Activated naive CD4-positive, alpha-beta T cell treated with anti-CD3 and anti-CD28 coated beads, Interleukin-2, amount 50 U/mL, for 24 hours (primary cell): Measurements from ENCODE around the gene TMEM38B.
"Not testable (repeated sequence)": the region's sequence is repeated elsewhere in the genome, so short reads cannot be mapped to it uniquely, and the experiment has no call there.

Source experiments
- H3K27ac Mint-ChIP-seq: one replicate; pipeline ENCODE4 v1.8.0; 2021; ENCODE audit warnings: mild to moderate bottlenecking, mixed read lengths
- H3K27me3 Mint-ChIP-seq: one replicate; pipeline ENCODE4 v1.8.0; 2021; ENCODE audit warnings: mixed read lengths
- H3K36me3 Mint-ChIP-seq: one replicate; pipeline ENCODE4 v1.8.0; 2021; ENCODE audit warnings: mixed read lengths
- H3K4me1 Mint-ChIP-seq: one replicate; pipeline ENCODE4 v1.8.0; 2021; ENCODE audit warnings: mixed read lengths
- H3K4me3 Mint-ChIP-seq: one replicate; pipeline ENCODE4 v1.8.0; 2021; ENCODE audit warnings: mild to moderate bottlenecking, mixed read lengths
- H3K9me3 Mint-ChIP-seq: one replicate; pipeline ENCODE4 v1.8.0; 2021; ENCODE audit warnings: mixed read lengths

The TMEM38B gene

DNA sequence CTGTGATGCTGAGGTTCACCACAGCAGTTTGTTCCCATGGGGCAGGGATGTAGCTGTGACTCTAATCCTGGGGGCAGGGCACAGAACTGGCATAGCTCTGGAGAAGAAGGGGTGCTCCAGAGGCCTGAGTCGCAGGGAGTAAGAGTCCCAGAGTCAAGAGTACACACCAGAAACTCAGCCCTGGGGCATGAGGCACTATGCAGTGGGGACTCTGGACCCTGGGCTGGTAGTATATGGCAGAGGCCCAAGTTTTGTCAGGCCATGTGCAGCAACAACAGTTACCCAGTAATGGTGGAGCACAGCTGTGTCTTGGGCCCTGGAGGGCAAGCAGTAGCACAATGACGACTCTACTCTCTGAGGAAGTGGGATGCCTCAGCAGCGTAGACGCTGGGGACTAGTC, 42.9 kb downstream of the TMEM38B start:
- Mint-ChIP-seq H3K27ac (no peak overlapping the region), H3K9me3 (peaks cover 20% of the 10 kb centered on the region), H3K4me3 (no peak overlapping the region), H3K27me3 (no peaks in the 10 kb centered on the region), H3K36me3 (peaks cover 60% of the 10 kb centered on the region), H3K4me1 (no peaks in the 10 kb centered on the region)

DNA sequence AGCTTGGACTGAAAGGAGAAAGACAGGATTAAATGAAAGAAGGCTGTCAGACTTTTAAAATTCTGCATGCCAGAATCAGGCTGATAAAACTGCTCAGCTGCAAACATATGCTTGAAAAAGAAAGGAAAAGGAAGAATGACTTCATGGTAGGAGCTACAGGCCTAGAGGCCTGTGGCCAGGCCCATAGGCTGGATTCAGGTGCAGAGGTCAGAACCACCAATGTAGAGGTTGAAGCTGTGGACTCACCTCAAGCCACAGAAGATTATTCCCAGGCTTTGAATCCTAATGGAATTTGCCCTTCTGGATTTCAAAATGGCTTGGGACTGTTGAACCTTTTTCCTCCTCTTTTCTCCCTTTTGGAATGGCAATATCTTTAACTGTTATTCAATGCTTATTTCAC, 47.7 kb downstream of the TMEM38B start:
- no peaks in the 10 kb centered on the region for H3K27me3 Mint-ChIP-seq
- peaks cover 33% of the 10 kb centered on the region for H3K36me3 Mint-ChIP-seq
- H3K27ac Mint-ChIP-seq: no peak overlapping the region
- H3K9me3 Mint-ChIP-seq: no peaks in the 10 kb centered on the region
- H3K4me3 Mint-ChIP-seq: no peak overlapping the region
- H3K4me1 Mint-ChIP-seq: no peaks in the 10 kb centered on the region

DNA sequence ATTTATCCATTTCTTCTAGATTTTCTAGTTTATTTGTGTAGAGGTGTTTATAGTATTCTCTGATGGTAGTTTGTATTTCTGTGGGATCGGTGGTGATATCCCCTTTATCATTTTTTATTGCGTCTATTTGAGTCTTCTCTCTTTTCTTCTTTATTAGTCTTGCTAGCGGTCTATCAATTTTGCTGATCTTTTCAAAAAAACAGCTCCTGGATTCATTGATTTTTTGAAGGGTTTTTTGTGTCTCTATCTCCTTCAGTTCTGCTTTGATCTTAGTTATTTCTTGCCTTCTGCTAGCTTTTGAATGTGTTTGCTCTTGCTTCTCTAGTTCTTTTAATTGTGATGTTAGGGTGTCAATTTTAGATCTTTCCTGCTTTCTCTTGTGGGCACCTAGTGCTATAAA, 53.0 kb downstream of the TMEM38B start:
- H3K27me3 Mint-ChIP-seq, H3K9me3 Mint-ChIP-seq, H3K27ac Mint-ChIP-seq, H3K4me1 Mint-ChIP-seq, H3K4me3 Mint-ChIP-seq: not testable (repeated sequence)
- peaks cover 38% of the 10 kb centered on the region for H3K36me3 Mint-ChIP-seq

GRCh38 chr9:105751761-105752160, 57.4 kb downstream of the TMEM38B start:
- no peak overlapping the region for H3K4me3 Mint-ChIP-seq
- no peaks in the 10 kb centered on the region for H3K27me3 Mint-ChIP-seq
- peaks cover 4% of the 10 kb centered on the region for H3K4me1 Mint-ChIP-seq
- peaks cover 31% of the 10 kb centered on the region for H3K9me3 Mint-ChIP-seq
- no peak overlapping the region for H3K27ac Mint-ChIP-seq
- peaks cover 50% of the 10 kb centered on the region for H3K36me3 Mint-ChIP-seq

- Mint-ChIP-seq H3K9me3 (peaks cover 42% of the 10 kb centered on the region), H3K27ac (no peak overlapping the region), H3K4me1 (no peaks in the 10 kb centered on the region), H3K27me3 (no peaks in the 10 kb centered on the region), H3K4me3 (no peak overlapping the region), H3K36me3 (peaks cover 43% of the 10 kb centered on the region)
These were observed 63.3 kb downstream of the TMEM38B start for GRCh38 chr9:105757496-105758251.

DNA sequence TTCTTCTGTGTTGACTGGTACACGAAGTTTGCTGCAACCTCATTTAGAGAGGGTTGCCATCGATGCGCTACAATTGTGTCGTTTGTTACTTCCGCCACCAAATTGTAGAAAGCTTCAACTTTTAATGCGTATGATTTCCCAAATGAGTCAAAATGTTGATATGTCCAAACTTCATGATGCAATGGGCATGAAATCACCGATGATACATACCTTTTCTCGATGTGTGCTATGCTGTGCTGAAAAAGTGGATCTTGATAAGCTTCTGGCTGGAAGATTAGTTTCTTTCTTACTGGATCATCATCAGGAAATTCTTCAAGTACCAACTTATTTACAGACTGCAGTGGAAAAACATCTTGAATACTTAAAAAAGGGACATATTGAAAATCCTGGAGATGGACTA, 65.7 kb downstream of the TMEM38B start:
- Mint-ChIP-seq H3K27ac (no peak overlapping the region), H3K9me3 (peaks cover 18% of the 10 kb centered on the region), H3K36me3 (peaks cover 25% of the 10 kb centered on the region), H3K4me3 (no peak overlapping the region), H3K4me1 (no peaks in the 10 kb centered on the region), H3K27me3 (no peaks in the 10 kb centered on the region)

DNA sequence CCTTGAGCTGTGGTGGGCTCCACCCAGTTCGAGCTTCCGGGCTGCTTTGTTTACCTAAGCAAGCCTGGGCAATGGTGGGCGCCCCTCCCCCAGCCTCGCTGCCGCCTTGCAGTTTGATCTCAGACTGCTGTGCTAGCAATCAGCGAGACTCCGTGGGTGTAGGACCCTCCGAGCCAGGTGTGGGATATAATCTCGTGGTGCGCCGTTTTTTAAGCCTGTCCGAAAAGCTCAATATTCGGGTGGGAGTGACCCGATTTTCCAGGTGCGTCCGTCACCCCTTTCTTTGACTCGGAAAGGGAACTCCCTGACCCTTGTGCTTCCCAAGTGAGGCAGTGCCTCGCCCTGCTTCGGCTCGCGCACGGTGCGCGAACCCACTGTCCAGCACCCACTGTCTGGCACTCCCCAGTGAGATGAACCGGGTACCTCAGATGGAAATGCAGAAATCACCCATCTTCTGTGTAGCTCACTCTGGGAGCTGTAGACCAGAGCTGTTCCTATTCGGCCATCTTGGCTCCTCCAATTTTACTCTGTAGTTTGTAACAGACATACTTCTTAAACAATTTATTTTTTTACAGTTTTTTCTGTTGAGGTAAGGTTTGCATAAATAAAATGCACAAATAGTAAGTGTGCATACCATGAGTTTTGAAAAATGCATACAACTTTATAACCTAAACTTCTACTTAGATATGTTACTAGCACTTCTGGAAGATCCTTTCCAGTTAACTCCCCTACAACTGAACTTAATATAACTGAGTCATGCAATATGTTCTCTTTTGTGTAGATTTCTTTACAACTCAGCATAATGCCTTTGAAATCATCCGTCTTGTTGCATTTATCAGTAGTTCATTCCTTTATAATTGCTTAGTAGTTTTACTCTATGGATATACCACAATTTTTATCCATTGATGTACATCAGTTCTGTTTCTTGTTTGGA, 88.5 kb downstream of the TMEM38B start:
- H3K4me3 Mint-ChIP-seq, H3K27ac Mint-ChIP-seq, H3K4me1 Mint-ChIP-seq, H3K27me3 Mint-ChIP-seq: not testable (repeated sequence)
- H3K36me3 Mint-ChIP-seq: peaks cover 37% of the 10 kb centered on the region
- H3K9me3 Mint-ChIP-seq: peaks cover 13% of the 10 kb centered on the region

- not testable (repeated sequence) for H3K27me3 Mint-ChIP-seq, H3K4me3 Mint-ChIP-seq
These were observed 89.1 kb downstream of the TMEM38B start for GRCh38 chr9:105783495-105783872.

GRCh38 chr9:105786796-105787195, 92.5 kb downstream of the TMEM38B start:
- Mint-ChIP-seq H3K9me3 (peaks cover 26% of the 10 kb centered on the region), H3K36me3 (peaks cover 60% of the 10 kb centered on the region)
- H3K4me3 Mint-ChIP-seq, H3K27ac Mint-ChIP-seq, H3K27me3 Mint-ChIP-seq, H3K4me1 Mint-ChIP-seq: not testable (repeated sequence)

More at GRCh38 chr9:105783495-105783872, 89.1 kb downstream of the TMEM38B start:
- Mint-ChIP-seq H3K36me3 (peaks cover 43% of the 10 kb centered on the region), H3K9me3 (peaks cover 20% of the 10 kb centered on the region)
- H3K4me1 Mint-ChIP-seq, H3K27ac Mint-ChIP-seq: not testable (repeated sequence)

DNA sequence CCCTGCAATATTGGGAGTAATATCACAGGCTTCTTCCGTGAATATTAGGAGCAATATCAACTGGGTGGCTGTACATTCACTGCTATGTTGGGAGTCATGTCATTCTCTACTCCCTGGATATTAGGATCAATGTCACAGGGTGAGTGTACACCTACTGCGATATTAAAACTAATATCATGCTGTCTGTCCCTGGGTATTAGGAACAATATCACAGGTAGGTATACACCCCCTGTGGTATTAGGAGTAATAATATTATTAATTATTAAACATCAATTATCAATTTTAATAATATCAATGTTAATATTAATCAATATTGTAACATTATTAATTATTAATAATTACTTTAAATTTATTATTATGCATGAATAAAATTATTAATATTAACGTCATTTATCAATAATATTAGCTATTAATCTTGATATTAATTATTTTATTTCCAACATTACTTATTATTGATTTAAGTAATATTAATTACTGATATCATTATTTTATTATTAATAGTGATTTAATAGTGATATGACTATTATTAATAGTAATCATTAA, 121.9 kb downstream of the TMEM38B start:
- Mint-ChIP-seq H3K9me3 (peaks cover 35% of the 10 kb centered on the region), H3K4me3 (no peak overlapping the region), H3K4me1 (no peaks in the 10 kb centered on the region), H3K36me3 (peaks cover 3% of the 10 kb centered on the region), H3K27me3 (no peaks in the 10 kb centered on the region), H3K27ac (no peak overlapping the region)

DNA sequence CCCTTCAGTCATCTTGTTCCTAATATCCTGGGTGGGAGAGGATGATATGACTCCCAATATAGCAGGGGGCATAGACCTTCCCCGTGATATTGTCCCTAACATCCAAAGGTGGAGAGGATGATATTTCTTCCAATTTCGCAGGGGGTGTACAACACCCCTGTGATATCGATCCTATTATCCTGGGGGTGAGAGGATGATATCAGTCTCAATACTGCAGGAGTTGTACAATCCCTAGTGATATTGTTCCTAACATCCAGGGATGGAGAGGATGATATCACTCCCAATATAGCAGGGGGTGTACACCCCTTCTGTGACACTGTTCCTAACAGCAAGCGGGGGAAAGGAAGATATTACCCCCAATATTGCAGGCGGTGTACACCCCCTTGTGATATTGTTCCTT, 122.6 kb downstream of the TMEM38B start:
- H3K4me1 Mint-ChIP-seq: no peaks in the 10 kb centered on the region
- H3K36me3 Mint-ChIP-seq: peaks cover 3% of the 10 kb centered on the region
- no peak overlapping the region for H3K27ac Mint-ChIP-seq
- H3K9me3 Mint-ChIP-seq: peaks cover 30% of the 10 kb centered on the region
- H3K27me3 Mint-ChIP-seq: no peaks in the 10 kb centered on the region
- no peak overlapping the region for H3K4me3 Mint-ChIP-seq

DNA sequence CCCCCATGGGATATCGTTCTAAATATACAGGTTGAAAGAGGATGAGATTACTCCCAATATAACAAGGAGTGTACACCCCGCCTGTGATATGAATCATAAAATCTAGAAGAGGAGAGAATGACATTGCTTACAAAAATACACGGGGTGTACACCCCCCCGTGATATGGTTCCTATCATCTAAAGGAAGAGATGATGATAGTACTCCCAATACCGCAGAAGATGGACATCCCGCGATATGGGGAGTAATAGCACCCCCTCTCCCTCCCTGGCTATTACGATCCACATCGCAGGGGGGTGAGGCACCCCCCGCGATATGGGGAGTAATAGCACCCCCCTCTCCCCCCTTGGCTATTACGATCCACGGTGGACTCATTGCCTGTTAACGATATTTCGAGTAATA, 124.6 kb downstream of the TMEM38B start:
- no peak overlapping the region for H3K27ac Mint-ChIP-seq
- no peaks in the 10 kb centered on the region for H3K4me1 Mint-ChIP-seq
- peaks cover 3% of the 10 kb centered on the region for H3K36me3 Mint-ChIP-seq
- H3K4me3 Mint-ChIP-seq: no peak overlapping the region
- peaks cover 23% of the 10 kb centered on the region for H3K9me3 Mint-ChIP-seq
- H3K27me3 Mint-ChIP-seq: no peaks in the 10 kb centered on the region

- H3K4me3 Mint-ChIP-seq: no peak overlapping the region
- peaks cover 22% of the 10 kb centered on the region for H3K9me3 Mint-ChIP-seq
- no peak overlapping the region for H3K27ac Mint-ChIP-seq
- H3K4me1 Mint-ChIP-seq: no peaks in the 10 kb centered on the region
- no peaks in the 10 kb centered on the region for H3K27me3 Mint-ChIP-seq
- peaks cover 1% of the 10 kb centered on the region for H3K36me3 Mint-ChIP-seq
These were observed 128.5 kb downstream of the TMEM38B start for GRCh38 chr9:105822814-105823213.
